K562 (cell line): ENCODE data around the gene CLASP2. TPM values are rescaled to one million over a fixed set of nuclear protein-coding genes. Genes with fewer than 3 reads are reported as not detected.
A peak's percentile ranks its signal among the peaks of the same experiment; 100 is the strongest.

Experiments used
- ARID1B ChIP-seq: fragments of 450-650 bp; IDR thresholded peaks from 2 replicates; pipeline ENCODE4 v1.6.1; 2016; ENCODE audit warnings: antibody characterized with exemption, mild to moderate bottlenecking, inconsistent platforms
- BCL6 ChIP-seq: fragments of 250-450 bp; sonication (Bioruptor Pico); IDR thresholded peaks from 2 replicates; pipeline ENCODE4 v1.4.0; 2020
- HDAC2 ChIP-seq: fragments of 450-650 bp; IDR thresholded peaks from 2 replicates; pipeline ENCODE4 v1.6.1; 2016; ENCODE audit warnings: mild to moderate bottlenecking
- HDAC6 ChIP-seq: IDR thresholded peaks from 2 replicates; pipeline ENCODE4 v1.6.1; 2012; ENCODE audit warnings: low read depth, mild to moderate bottlenecking, control low read depth, inconsistent platforms, low read length, moderate library complexity
- IRF9 ChIP-seq: fragments of 450-650 bp; IDR thresholded peaks from 2 replicates; pipeline ENCODE4 v1.6.1; 2016; ENCODE audit warnings: missing biosample characterization, missing genetic modification characterization
- KDM5B ChIP-seq: fragments of 200-600 bp; sonication (generic); IDR thresholded peaks from 2 replicates; pipeline ENCODE4 v1.6.1; 2012; ENCODE audit warnings: low read depth, mild to moderate bottlenecking, moderate library complexity, low read length, control low read depth, inconsistent platforms; ENCODE audit not compliant: insufficient replicate concordance
- KHSRP ChIP-seq: fragments of 450-650 bp; IDR thresholded peaks from 2 replicates; pipeline ENCODE4 v1.6.1; 2017
- MBD2 ChIP-seq: sonication (generic); IDR thresholded peaks from 2 replicates; pipeline ENCODE4 v1.6.1; 2016; ENCODE audit warnings: low read depth, borderline replicate concordance
- MCM3 ChIP-seq: fragments of 450-650 bp; IDR thresholded peaks from 2 replicates; pipeline ENCODE4 v1.6.1; 2016
- MGA ChIP-seq: fragments of 450-650 bp; IDR thresholded peaks from 2 replicates; pipeline ENCODE4 v1.6.1; 2016; ENCODE audit warnings: mild to moderate bottlenecking, moderate library complexity
- PHF20 ChIP-seq: fragments of 450-650 bp; IDR thresholded peaks from 2 replicates; pipeline ENCODE4 v1.6.1; 2018; ENCODE audit not compliant: partially characterized antibody
- RB1 ChIP-seq: fragments of 450-650 bp; IDR thresholded peaks from 2 replicates; pipeline ENCODE4 v1.6.1; 2017; ENCODE audit warnings: low read depth, mild to moderate bottlenecking
- ZNF639 ChIP-seq, 2 experiments: fragments of 200-800 bp in 1 of 2; sonication (Bioruptor generic) in 1 of 2; sonication (generic) in 1 of 2; formaldehyde crosslinking in 1 of 2; IDR thresholded peaks in 1 of 2; conservative IDR thresholded peaks in 1 of 2; 2 replicates each; pipeline versions ENCODE4 v1.5.0 to v1.6.1; 2016 to 2020; ENCODE audit warnings: missing compliant biosample characterization in 1 of 2, missing genetic modification characterization in 1 of 2, missing genetic modification reagents in 1 of 2
- polyA plus RNA-seq, 8 experiments: library from polyadenylated mRNA; depleted of rRNA in 4 of 8; stranded (reverse) in 5 of 8; unstranded in 3 of 8; fragments of >200 nt; fragmentation: Nextera tagmentation in 2 of 8; fragmentation: Illumina TruSeq in 1 of 8; extraction: Ambion mirVana in 2 of 8; extraction: Trizol in 1 of 8; gene quantifications; 2 replicates each; pipeline versions ENCODE4 v1.2.1 to v1.2.3, GENCODE V29; 2011 to 2014; ENCODE audit warnings: inconsistent platforms in 1 of 8, missing spikeins in 1 of 8
- total RNA-seq, 7 experiments: library from RNA; depleted of rRNA in 6 of 7; stranded (reverse); fragments of >200 nt in 6 of 7; fragmentation: Illumina TruSeq in 2 of 7; extraction: Trizol in 2 of 7; gene quantifications; 2 replicates each; pipeline versions ENCODE4 v1.2.1 to v1.2.3, GENCODE V29; 2011 to 2021; ENCODE audit warnings: low replicate concordance in 1 of 7

Gene CLASP2
- total and polyA plus RNA-seq, 9 of the 15 experiments (the other 6 are each of a cell fraction or from before 2014, with no cell fraction given), result 13.5 to 107 (median 71.8) TPM

- TF ChIP-seq IRF9 (tag) (0 out of 2 replicates have a peak, but pooled peaks have one; percentile 20), ARID1B (peak; percentile 61), MGA (no peak; the same call in 1 of the 2 replicates), HDAC2 (peak; percentile 95), BCL6 (CRISPR knock-in tag) (no peak), MBD2 (no peak), HDAC6 (0 out of 2 replicates have a peak, but pooled peaks have one; percentile 81), ZNF639 (CRISPR knock-in tag; conservative IDR thresholded peaks at IDR 0.05 in 1 of 2, IDR thresholded peaks at IDR 0.05 in 1 of 2) (no peak; a peak in 1 of 4 replicates), KDM5B (peak; percentile 83), PHF20 (no peak), MCM3 (no peak), RB1 (no peak; the same call in 1 of the 2 replicates), KHSRP (no peak)
These were observed 58.8 kb downstream of the CLASP2 start (continued) for GRCh38 chr3:33658991-33659848.
